Breast epithelium (tissue), 3 donors: ENCODE data around the gene RALGPS1.

Experiments
- CTCF ChIP-seq, 3 donors: fragments of 450-650 bp; IDR thresholded peaks; one replicate each; pipeline ENCODE4 v1.5.1; 2016 to 2017; ENCODE audit warnings: antibody characterized with exemption in 3 of 3, mild to moderate bottlenecking in 3 of 3, moderate library complexity in 3 of 3
- POLR2A ChIP-seq: fragments of 450-650 bp; IDR thresholded peaks from one replicate; pipeline ENCODE4 v1.6.1; 2016; ENCODE audit warnings: antibody characterized with exemption, mild to moderate bottlenecking, moderate library complexity

GRCh38 chr9:126932871-126933321, 18.3 kb downstream of the RALGPS1 start:
- TF ChIP-seq CTCF (IDR thresholded peaks at IDR 0.05): no peak
- no peak for TF ChIP-seq POLR2A
